Right renal pelvis (tissue), 4 donors: Measurements from ENCODE around the gene CFAP161. TPM values are rescaled to one million over a fixed set of nuclear protein-coding genes. Genes with fewer than 3 reads are reported as not detected.
"Not testable (repeated sequence)": the region's sequence is repeated elsewhere in the genome, so short reads cannot be mapped to it uniquely, and the experiment has no call there.

ENCODE experiments used
- DNase-seq, 4 donors: peaks; one replicate each; pipeline ENCODE4 v3.0.0-alpha.2; 2013; ENCODE audit warnings: low read depth in 4 of 4, low spot score in 3 of 4, missing footprints in 1 of 4
- polyA plus RNA-seq, 4 donors: library from polyadenylated mRNA; unstranded; fragments of 120-200 nt; gene quantifications; one replicate each; pipeline ENCODE4 v1.2.1, GENCODE V29; 2013; ENCODE audit not compliant: insufficient read length in 4 of 4

The CFAP161 gene
- polyA plus RNA-seq, 4 donors, result 0.24 to 0.66 (median 0.47) TPM

DNA sequence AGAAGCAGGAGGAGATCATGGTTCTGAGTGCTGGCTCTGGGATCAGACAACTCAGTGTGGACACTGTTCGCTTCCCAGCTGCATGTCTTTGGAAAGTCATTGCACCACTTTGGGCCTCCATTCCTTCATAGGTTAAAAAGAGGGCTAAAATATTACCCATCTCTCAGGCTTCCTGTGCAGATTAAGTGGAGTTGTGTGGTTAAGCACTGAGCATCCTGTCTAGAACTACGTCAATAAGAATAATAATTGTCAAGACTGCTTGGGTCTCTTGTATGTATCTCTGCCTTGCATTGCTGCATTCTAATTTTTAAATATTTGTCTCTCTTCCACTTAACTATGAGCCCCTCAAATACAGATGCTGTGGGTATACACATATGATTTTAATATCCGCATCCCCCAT lies 22.3 kb downstream of the CFAP161 start:
- no peak for DNase-seq

DNA sequence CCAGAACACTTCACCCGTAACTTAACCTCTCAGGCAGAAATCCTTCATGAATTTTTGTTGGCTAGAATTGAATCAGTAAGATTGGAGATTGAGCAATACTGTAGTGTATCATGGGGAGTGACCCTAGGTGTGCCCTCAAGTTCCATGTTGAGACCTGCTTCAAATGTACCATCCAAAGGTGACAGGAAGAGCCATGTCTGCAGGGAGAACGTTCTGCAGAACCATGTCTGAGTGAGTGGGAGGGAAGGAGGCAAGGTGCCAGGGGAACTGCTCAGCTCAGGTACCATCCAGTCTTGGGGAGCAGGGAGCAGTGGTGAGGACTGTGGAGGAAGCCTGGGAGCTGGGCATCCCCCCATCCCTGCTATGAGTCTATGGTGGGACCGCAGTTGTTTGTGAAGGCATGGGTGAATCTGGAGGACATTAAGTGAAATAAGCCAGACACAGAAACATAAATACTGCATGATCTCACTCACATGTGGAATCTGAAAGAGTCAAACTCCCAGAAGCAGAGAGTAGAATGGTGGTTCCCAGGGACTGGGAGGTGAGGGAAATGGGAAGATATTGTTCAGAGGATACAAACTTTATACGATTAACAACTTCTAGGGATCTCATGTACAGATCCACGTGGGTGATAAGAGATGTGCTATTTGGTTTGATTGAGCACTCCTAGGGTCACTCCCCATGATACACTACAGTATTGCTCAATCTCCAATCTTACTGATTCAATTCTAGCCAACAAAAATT lies 23.3 kb downstream of the CFAP161 start:
- DNase-seq, result no peak

DNA sequence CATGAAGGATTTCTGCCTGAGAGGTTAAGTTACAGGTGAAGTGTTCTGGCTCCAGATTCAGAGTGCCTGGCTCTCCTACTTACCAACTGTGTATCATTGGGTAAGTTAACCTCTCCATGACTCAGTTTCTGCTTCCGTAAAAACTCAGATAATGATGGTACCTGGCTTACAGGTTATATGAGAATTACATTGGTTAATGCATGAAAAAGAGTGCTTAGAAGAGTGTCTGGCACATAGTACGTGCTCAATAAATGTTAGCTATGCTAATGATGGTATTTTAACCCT lies 23.8 kb downstream of the CFAP161 start:
- no peak for DNase-seq

DNA sequence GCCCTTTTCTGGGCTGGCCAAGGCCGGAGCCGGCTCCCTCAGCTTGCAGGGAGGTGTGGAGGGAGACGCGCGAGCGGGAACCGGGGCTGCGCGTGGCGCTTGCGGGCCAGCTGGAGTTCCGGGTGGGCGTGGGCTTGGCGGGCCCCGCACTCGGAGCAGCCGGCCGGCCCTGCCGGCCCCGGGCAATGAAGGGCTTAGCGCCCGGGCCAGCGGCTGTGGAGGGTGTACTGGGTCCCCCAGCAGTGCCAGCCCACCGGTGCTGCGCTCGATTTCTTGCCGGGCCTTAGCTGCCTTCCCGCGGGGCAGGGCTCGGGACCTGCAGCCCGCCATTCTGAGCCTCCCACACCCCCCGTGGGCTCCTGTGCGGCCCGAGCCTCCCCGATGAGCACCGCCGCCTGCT lies 24.5 kb downstream of the CFAP161 start:
- DNase-seq, result not testable (repeated sequence)

DNA sequence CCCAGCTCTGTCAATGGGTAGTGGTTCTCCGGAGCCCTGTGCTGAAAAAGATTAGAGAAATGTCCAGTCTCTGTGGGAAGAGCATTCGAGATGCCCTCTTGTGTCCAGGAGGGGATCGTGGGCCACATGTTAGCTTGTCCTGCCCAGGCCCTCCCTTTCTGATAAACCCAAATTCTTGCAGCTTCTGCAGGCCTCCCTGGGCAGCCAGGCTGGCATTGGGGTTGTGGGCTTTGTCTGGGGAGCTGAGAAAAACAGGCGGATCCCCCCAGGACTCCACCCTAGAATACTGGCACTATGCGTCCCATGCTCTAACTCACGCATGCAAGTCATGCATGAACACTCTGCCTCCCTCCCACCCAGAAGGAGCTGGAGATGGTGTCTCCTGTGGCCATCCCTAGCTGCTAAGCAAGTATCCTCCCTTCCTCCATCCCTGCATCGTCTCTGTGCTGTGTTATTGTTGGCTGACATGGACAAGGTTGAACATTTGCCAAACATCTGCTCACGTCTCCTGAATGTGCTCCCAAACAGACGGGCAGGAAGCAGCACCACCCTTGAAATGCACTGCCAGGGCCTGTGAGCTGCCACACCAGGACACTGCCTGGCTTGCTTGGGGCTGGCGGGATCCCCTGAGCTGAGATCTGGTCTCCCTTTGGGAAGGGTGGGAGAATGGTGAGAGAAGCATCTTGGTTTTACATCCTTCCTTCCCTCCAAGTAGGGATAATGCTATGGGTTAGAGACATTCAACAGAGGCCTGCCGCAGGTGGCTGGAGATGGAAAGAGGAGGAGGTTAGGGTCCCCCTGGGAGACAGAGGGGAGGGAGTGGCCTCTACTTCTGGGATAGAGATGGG lies 26.5 kb downstream of the CFAP161 start:
- peak; percentile 16 to 38 (median 22) for DNase-seq

DNA sequence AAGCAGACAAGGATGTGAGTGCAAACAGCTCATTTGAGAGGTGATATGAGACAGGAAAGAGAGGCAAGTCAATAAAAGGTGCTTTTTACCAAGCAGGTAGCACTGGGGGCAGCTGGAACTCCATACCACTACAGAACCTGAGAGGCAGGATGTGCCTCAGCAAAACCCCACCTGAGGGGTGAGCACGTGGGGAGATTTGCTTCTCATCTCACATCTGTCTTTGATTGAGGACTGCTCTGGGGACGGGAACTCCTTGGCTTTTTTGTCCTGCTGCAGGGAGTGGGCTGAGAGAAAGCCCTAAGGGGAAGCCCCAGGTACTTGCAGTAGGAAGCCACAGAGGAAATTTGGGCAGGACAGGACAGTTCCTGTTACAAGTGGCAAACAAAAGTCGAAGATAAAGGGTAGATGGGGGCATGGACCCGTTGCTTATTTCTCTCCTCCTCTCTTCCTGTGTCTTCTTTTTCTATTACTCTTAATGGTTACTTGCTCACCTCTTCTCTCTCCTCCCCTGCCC lies 27.1 kb downstream of the CFAP161 start:
- no peak for DNase-seq

DNA sequence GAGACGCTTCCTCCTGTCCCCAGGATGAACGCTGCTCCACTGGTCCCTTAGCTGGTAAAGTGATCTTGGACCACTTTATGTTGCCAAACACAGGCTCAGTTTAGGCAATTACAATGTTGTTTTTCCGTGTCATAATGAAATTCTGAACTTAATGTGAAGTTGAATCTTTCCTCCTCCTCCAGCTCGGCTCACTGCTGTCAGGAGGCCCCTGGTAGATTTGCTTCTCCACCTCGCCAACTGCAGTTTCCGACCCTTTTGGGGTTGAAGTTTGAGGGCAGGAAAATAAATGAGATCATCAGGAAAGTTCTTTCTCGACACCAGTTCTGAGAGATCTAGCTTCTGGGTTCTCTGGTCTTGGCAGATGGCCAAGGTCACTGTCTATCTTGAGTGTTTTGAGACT lies 27.8 kb downstream of the CFAP161 start:
- DNase-seq, result no peak

DNA sequence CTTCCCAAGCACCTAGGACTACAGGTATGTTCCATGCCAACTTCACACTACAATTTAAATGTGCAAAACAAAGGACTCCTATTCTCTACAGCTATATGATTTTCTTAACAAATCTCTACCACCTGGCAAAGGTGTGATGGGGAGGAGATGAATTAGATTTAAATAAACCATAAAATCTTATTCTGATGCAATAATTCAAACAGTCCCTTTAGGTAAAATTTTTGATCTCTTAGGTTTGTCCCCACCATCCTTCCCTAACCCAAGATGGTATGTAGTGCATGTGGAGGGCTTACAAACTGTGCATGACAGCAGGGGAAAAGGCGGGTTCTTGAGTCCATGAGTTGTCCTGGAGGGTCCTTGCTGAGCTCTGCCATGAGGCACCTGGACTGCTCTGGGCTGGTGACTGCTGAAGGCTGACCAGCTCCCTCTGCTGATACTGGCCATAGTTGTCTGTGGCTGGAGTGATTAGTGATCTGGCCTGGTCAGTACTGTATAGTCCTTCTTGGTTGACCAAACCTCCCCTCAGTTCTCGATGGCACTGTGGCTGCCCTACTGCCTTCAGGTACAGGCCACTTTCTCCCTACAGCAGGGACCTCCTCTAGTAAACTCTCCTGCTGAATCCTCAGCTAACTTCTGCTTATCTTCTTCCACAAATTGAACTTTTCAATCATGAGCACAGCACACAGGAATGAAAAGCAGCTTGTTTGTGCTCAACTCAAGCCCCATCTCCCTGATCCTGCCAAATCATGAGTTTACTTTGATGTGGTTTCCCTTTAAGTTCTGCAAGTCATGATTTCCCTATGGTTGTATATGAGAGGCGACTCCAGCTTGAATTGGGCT lies 30.1 kb downstream of the CFAP161 start:
- DNase-seq, result no peak

DNA sequence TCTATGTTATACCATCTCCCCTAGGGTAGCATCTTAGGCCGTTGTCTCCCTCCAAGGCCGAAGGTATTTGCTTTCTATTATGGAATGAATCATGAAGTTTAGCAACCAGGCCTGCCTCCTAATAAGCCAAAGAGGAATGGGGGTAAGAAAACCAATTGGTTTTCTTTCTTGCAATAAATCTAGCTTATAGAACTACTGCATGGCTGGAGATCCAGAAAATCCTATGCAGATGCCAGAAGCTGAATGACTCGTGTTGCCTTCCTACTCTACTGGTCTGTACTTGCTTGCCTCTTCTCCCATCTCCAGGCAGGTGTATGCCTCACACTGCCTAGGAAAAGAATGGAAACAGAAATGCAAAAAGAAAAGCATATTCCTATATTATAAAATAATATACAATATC lies 31.5 kb downstream of the CFAP161 start:
- no peak for DNase-seq

- DNase-seq, result no peak
Observed at GRCh38 chr15:81166636-81167305, 32.7 kb downstream of the CFAP161 start.

GRCh38 chr15:81168131-81168526 lies 34.1 kb downstream of the CFAP161 start:
- DNase-seq, result no peak

GRCh38 chr15:81168644-81169043 lies 34.6 kb downstream of the CFAP161 start:
- DNase-seq, result no peak

GRCh38 chr15:81170511-81170910 lies 36.4 kb downstream of the CFAP161 start:
- DNase-seq, result no peak

DNA sequence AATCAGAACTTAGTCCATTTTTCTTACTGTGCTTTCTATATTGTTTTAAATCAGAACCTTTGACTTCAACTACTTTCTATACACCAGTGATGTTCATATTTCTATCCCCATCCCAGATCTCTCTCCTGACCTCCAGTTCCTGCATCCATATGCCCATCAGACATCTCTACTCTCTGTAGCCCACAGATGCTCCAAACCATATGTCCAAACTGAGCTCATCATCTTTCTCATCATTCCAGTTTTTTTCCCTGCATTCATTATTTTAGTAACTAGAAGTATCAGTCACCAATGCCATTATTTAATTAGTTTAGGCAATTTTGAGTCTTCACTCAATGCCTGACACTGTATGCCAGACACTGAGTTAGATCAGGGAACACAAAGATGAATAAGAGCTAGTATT lies 37.2 kb downstream of the CFAP161 start:
- DNase-seq, result no peak

- no peak for DNase-seq
Observed at GRCh38 chr15:81174125-81174791, 40.2 kb downstream of the CFAP161 start.

- no peak for DNase-seq
Observed at GRCh38 chr15:81174792-81175327, 40.8 kb downstream of the CFAP161 start.

- DNase-seq, result no peak
Observed at GRCh38 chr15:81175496-81175895, 41.4 kb downstream of the CFAP161 start.

DNA sequence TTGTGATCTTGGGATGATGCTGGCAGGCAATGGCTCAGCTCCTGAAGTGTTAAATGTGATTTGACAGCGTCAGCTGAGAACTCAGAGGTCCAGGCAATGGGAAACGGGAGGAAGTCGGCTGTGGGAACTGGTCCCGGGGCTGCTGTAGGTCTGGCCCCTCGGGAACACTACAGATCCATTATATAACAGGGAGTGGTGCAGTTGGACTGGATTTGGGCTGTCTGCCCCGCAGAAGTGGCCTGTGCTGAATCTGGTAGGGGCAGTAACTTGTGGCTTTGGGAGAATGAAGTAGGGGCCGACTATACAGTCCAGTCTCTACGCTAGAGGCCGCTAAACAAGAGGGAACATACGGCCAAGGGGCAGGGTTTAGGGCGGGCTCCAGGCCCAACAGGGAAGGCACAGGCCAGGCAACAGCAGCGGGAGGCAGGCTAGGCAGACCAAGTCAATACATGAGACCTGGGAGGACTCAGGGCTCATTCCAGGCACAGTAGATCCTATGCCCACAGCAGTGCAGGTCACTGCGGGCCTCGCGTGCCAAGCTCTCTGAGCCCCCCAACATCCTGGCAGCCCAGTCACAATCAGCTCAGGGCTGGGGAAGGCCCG lies 42.3 kb downstream of the CFAP161 start:
- no peak for DNase-seq

GRCh38 chr15:81178365-81178764 lies 44.3 kb downstream of the CFAP161 start:
- no peak for DNase-seq
